BJ (cell line): ENCODE results near the gene SRPX. TPM values are rescaled to one million over a fixed set of nuclear protein-coding genes. Genes with fewer than 3 reads are reported as not detected.

Experiments used
- CTCF ChIA-PET: fragments of 350-600 bp; formaldehyde crosslinking; extraction: SDS; loops from one replicate; lab custom pipeline; 2021; ENCODE audit warnings: antibody characterized with exemption, inconsistent platforms; lab: Yijun Ruan, JAX
- POLR2A ChIA-PET: fragments of 300-600 bp; sonication (Branson Sonifier 250); formaldehyde crosslinking; extraction: SDS; loops from one replicate; lab custom pipeline; 2021; ENCODE audit warnings: antibody characterized with exemption; lab: Charles Lee
- DNase-seq: peaks from one replicate; pipeline ENCODE4 v3.0.0-alpha.2; 2011; ENCODE audit warnings: low read depth
- H3K27me3 ChIP-seq: 2 replicates; pipeline ENCODE4 v1.6.0; 2011; ENCODE audit warnings: low read length; ENCODE audit not compliant: control insufficient read depth, insufficient read depth
- H3K36me3 ChIP-seq: 2 replicates; pipeline ENCODE4 v1.5.1; 2011; ENCODE audit warnings: low read length; ENCODE audit not compliant: control insufficient read depth, insufficient read depth
- H3K4me3 ChIP-seq: 2 replicates; pipeline ENCODE4 v1.5.1; 2011; ENCODE audit warnings: low read depth, mild to moderate bottlenecking, control low read depth, low read length
- CTCF ChIP-seq: IDR thresholded peaks from 2 replicates; pipeline ENCODE4 v1.5.1; 2011; ENCODE audit warnings: low read depth, mild to moderate bottlenecking, control low read depth, inconsistent platforms, low read length, moderate library complexity; ENCODE audit not compliant: insufficient read depth
- polyA plus RNA-seq: library from polyadenylated mRNA; depleted of rRNA; stranded (reverse); fragments of >200 nt; gene quantifications from 2 replicates; pipeline ENCODE4 v1.2.3, GENCODE V29; 2011

Gene SRPX
- polyA plus RNA-seq, 1 experiment: 48.2 TPM

GRCh38 chrX:38142610-38143009, 78.1 kb downstream of the SRPX start:
- Histone ChIP-seq H3K36me3 (no peaks in the 10 kb centered on the region), H3K4me3 (no peak overlapping the region), H3K27me3 (no peaks in the 10 kb centered on the region)
- ChIA-PET POLR2A (no interaction called here), CTCF (no interaction called here)
- DNase-seq: no peak
- no peak for TF ChIP-seq CTCF

- DNase-seq: no peak
These were observed 81.8 kb downstream of the SRPX start for GRCh38 chrX:38138900-38139299.

GRCh38 chrX:38138157-38138891, 82.3 kb downstream of the SRPX start:
- no peaks in the 10 kb centered on the region for H3K36me3 ChIP-seq
- no peak for TF ChIP-seq CTCF

More at GRCh38 chrX:38138900-38139299, 81.8 kb downstream of the SRPX start:
- Histone ChIP-seq H3K4me3 (no peak overlapping the region), H3K27me3 (no peaks in the 10 kb centered on the region), H3K36me3 (no peaks in the 10 kb centered on the region)
- POLR2A ChIA-PET: no interaction called here
- TF ChIP-seq CTCF: no peak
- CTCF ChIA-PET: no interaction called here

GRCh38 chrX:38129366-38129765, 91.3 kb downstream of the SRPX start:
- no peaks in the 10 kb centered on the region for H3K27me3 ChIP-seq
- CTCF ChIA-PET: no interaction called here
- no peak for TF ChIP-seq CTCF
- DNase-seq: no peak
- no peak overlapping the region for H3K4me3 ChIP-seq
- H3K36me3 ChIP-seq: no peaks in the 10 kb centered on the region
- POLR2A ChIA-PET: no interaction called here

More at GRCh38 chrX:38138157-38138891, 82.3 kb downstream of the SRPX start:
- no peak overlapping the region for H3K4me3 ChIP-seq
- no peak for DNase-seq
- POLR2A ChIA-PET: no interaction called here
- CTCF ChIA-PET: no interaction called here
- no peaks in the 10 kb centered on the region for H3K27me3 ChIP-seq

- ChIA-PET CTCF (no interaction called here), POLR2A (no interaction called here)
These were observed 92.7 kb downstream of the SRPX start for GRCh38 chrX:38127961-38128360.

More at GRCh38 chrX:38127961-38128360, 92.7 kb downstream of the SRPX start:
- Histone ChIP-seq H3K36me3 (no peaks in the 10 kb centered on the region), H3K4me3 (no peak overlapping the region), H3K27me3 (no peaks in the 10 kb centered on the region)
- TF ChIP-seq CTCF: no peak
- DNase-seq: no peak
